Pulmonary artery endothelial cell (primary cell): ENCODE measurements around the gene OR5K4. TPM values are rescaled to one million over a fixed set of nuclear protein-coding genes. Genes with fewer than 3 reads are reported as not detected.
"Not testable (repeated sequence)": the region's sequence is repeated elsewhere in the genome, so short reads cannot be mapped to it uniquely, and the experiment has no call there.

Experiments used
- DNase-seq: peaks from one replicate; pipeline ENCODE4 v3.0.0-alpha.2; 2011; ENCODE audit warnings: low read depth, low spot score
- total RNA-seq: library from RNA; depleted of rRNA; stranded (reverse); fragments of >200 nt; gene quantifications from 2 replicates; pipeline ENCODE4 v1.2.3, GENCODE V29; 2014

OR5K4 gene
- total RNA-seq, 1 donor from 2014 or later: not detected

DNA sequence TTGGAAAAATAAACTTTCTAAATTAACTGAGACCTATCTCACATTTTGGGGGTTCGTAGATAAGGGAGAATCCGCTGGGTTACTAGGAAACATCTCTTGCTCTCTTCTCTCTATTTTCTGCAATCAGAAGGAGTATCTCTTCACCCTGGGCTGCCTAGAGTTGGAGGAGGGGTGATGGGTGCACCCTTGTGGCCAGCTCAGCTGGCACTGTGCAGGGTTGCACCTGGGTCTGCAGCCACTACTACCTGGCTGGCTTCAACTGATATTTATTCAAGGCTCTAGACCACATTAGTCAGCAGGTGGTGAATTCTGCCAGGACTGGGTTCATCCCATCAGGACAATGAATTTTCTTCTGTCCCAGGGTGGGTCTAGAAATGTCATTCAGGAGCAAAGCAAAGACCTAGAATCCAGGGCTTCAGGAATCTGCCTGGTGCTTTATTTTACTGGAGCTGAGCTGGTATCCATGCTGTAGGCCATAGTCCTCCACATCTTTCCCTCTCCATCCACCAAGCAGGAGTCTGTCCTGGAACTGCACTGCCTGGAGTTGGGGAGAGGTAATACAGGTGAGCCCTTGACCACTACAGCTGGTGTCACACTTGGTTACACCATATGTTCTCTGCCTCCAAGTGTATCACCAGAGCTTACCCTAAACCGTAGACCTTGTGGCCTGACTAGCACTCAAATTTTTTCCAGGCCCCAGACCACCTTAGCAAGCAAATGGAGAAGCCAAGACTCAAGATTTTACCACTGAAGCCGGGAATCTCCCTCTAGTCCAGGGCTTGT is 14.0 kb downstream of the OR5K4 start:
- no peak for DNase-seq

DNA sequence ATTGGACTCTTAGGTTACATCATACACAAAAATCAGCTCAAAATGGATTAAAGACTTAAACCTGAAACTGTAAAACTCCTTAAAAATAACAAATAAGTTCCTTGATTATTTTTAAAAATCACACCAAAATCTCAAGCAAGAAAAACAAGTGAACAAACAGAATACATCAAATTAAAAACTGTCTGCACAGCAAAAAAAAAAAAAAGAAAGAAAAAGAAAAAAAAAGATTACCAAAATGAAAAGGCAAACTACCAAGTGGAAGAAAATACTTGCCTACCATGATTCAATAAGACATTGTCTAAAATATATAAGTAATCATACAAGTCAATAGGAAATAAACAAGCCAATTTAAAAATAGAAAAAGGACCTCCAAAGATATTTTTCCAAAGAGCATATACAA is 17.5 kb downstream of the OR5K4 start:
- DNase-seq: no peak

DNA sequence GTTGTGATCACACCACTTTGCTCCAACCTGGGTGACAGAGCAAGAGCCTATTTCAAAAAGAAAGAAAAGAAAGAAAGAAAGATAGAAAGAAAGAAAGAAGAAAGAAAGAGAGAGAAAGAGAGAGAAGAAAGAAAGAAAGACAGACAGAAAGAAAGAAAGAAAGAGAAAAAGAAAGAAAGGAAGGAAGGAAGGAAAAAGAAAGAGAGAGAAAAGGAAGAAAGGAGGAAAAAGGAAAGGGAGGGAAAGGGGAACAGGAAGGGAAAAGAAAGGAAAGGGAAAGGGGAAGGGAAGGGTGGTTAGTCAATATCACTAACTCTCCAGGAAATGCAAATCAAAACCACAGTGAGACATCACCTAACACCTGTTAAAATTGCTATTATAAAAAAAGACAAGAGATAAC is 18.2 kb downstream of the OR5K4 start:
- no peak for DNase-seq

DNA sequence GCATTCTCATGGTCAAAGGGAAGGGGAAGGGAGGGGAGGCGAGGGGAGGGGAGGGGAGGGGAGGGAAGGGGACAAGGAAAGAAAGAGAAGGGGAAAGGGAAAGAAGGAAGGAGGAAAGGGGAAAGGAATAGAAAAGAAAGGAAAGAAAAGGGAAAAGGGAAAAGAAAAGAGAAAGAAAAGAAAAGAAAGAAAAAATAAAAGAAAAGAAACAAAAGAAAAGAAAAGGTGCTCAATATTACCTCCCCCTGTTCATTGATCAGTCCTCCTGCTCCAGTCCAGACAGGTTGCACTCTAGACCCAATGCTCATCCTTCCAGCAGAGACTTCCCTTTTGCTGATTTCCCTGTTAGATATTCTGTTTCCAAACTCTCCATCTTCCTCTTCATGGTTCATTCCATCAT is 18.8 kb downstream of the OR5K4 start:
- DNase-seq: no peak

DNA sequence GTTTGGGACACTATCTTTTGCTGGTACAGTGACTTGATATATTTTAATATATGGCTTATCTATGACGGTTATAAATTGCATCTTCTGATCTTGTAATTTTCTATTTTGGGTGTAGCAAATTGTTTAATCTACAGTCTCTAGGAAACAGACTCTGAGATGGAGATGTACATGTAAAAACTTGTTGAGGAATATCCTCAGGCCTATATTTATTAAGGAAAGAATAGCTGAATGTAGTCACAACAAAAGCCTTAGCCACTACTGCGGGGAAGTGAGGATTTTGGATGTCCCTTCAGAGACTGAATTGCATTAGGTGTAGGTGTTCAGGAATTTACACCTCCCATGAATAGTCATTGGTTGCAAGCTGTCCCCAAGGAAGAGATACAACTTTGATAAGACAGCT is 23.0 kb downstream of the OR5K4 start:
- no peak for DNase-seq

DNA sequence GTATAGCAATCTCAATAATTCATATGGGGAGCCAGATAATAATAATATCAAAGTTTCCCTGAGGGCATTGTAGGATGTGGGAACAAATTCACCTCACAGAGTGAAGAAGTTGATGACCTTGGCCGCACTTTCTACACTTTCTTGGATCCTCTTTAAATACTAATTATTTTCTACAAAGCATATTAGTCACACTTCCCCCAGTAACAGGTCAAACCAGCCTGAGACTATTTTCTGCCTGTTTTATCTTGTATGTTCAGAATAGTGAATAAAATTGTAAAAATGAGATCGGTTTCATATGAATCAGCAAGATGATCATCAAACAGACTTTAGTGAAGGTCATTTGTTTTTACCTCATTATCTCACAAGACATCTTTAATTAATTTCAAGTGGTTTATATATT is 34.5 kb downstream of the OR5K4 start:
- DNase-seq: no peak

DNA sequence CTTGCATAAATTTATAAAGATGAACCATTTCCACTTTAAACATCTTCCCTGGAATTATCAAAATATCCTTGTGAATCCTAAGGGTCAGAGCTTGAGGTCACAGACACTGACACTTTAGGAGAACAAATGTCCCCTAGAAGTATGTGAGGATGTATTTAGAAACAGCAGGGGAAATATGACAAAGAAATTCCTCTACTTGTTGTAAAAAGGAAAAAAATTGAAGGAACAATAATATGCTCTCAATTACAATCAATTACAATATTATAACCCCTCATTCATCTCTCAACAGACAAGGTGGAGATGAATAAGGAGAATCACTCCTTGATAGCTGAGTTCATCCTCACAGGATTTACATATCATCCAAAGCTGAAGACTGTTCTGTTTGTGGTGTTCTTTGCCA is 36.7 kb downstream of the OR5K4 start, which contains the start of gene OR5K3:
OR5K3 (plus strand) TSS at position 301 of the 400 bp plus-strand sequence; CDS start at position 301, 0 bp downstream.
- DNase-seq: no peak

DNA sequence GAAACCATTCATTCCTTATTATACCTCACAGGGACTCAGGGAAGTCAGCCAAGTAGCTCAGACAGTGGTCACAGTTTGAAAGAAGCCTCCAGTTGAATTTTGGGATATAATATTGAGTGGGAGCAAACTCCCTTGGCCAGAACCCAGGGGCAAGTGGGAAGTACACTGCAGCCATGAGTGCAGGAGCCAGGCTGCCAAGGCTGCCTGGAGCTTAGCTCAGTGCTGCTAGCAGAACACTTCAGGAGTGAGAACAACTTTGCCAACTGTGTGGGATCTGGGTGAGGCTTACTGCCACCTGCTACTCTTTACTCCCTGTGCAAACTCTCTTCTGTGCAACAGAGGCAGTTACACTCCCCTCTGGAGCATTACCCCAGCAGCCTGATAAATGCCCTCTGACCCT is 41.4 kb downstream of the OR5K4 start:
- DNase-seq: no peak

DNA sequence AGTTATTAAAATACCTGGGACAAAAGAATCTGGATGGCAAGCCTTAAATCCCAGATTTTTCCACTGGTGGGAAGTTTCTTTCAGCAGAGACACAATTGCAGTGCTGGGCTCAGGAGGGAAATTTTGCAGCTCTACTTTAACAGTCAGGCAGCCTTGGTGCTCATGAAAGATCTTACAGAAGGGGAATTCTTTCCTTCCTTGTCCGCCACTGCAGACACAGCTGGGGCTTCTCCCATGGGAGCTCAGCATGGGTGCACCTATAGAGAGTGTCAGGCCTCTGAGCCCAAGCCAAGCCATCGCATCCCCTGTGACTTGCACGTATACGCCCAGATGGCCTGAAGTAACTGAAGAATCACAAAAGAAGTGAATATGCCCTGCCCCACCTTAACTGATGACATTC is 42.8 kb downstream of the OR5K4 start:
- DNase-seq: not testable (repeated sequence)

DNA sequence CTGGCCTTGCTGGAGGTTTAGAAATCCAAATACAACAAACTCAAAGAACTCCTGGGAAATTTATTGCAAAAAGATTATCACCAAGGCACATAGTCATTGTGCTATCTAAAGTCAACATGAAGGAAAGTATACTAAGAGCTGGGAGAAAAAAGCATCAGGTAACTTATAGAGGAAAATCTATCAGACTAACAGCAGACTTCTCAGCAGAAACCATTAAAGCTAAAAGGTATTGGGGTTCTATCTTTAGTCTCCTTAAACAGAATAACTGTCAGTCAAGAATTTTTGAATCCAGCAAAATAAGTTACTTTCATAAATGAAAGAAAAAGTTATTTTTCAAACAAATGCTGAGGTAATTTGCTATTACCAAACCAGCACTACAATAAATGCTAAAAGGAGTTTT is 44.9 kb downstream of the OR5K4 start:
- no peak for DNase-seq

DNA sequence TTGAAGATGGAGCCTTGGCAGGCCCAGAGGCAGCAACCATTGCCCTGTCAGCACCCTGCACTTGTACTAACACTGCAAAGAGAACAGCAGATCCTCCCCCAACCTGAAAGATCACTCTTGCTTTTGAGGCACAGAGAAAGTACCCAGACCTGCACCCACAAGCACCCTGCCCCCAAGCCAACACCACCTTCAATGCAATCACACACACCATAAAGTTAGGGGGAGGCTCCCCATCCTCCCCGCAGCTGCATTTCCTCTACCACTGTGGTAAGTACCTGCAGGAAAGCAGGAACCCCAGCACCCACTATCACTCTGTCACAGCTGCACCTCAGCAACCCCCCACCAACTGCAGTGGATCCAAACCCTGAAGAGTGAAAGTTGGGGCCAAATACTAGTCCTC is 48.9 kb downstream of the OR5K4 start:
- no peak for DNase-seq

DNA sequence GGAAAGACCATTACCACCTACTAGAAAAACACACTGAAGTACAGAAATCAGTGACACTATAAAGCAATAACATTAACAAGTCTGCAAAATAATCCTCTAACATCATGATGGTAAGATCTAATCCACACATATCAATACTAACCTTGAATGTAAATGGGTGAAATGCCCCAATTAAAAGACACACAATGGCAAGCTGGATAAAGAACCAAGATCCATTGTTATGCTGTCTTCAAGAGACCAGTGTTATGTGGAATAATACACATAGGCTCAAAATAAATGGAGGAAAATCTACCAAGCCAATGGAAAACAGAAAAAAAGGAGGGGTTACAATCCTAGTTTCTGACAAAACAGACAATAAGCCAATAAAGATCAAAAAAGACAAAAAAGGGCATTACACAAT is 50.4 kb downstream of the OR5K4 start:
- DNase-seq: no peak

Other genes starting within 250 kb of the OR5K4 start
- not detected in 2 replicates for gene OR5H1, start 223.1 kb upstream of the OR5K4 start, total RNA-seq
- not detected in 2 replicates for gene OR5H14, start 206.4 kb upstream of the OR5K4 start, total RNA-seq
- gene OR5H15, start 187.2 kb upstream of the OR5K4 start, total RNA-seq: not detected in 2 replicates
- gene OR5H6, start 89.6 kb upstream of the OR5K4 start, total RNA-seq: not detected in 2 replicates
- not detected in 2 replicates for gene OR5H2, start 71.3 kb upstream of the OR5K4 start, total RNA-seq
- not detected in 2 replicates for gene OR5K3, start 36.8 kb downstream of the OR5K4 start, total RNA-seq
- gene OR5K1, start 109.3 kb downstream of the OR5K4 start, total RNA-seq: not detected in 2 replicates
- not detected in 2 replicates for gene OR5K2, start 143.8 kb downstream of the OR5K4 start, total RNA-seq
- gene CLDND1, start 169.0 kb downstream of the OR5K4 start, total RNA-seq: 93.3 and 138 TPM in 2 replicates
- gene GPR15, start 178.1 kb downstream of the OR5K4 start, total RNA-seq: not detected in 2 replicates
- gene CPOX, start 239.8 kb downstream of the OR5K4 start, total RNA-seq: 25.6 and 36.1 TPM in 2 replicates